NB4 (cell line): ENCODE data around the gene DNAAF1.

Experiments
- DNase-seq: peaks from one replicate; pipeline ENCODE4 v3.0.0; 2010; ENCODE audit warnings: low read depth
- H3K4me3 ChIP-seq: one replicate; pipeline ENCODE4 v1.5.1; 2011; ENCODE audit warnings: mild to moderate bottlenecking, low read depth, low read length, moderate library complexity
- CTCF ChIP-seq: IDR thresholded peaks from one replicate; pipeline ENCODE4 v1.5.1; 2012; ENCODE audit warnings: low read depth, low read length
- MAX ChIP-seq: IDR thresholded peaks from 2 replicates; pipeline ENCODE4 v1.6.1; 2011; ENCODE audit warnings: low read depth, low read length
- MYC ChIP-seq: IDR thresholded peaks from 2 replicates; pipeline ENCODE4 v1.6.1; 2011; ENCODE audit warnings: low read depth, low read length
- POLR2A ChIP-seq: IDR thresholded peaks from 2 replicates; pipeline ENCODE4 v1.6.1; 2011; ENCODE audit warnings: mild to moderate bottlenecking; ENCODE audit not compliant: insufficient read length; ENCODE audit errors: extremely low read depth

The DNAAF1 gene

GRCh38 chr16:84175350-84176081, 30.4 kb downstream of the DNAAF1 start:
- no peak for TF ChIP-seq POLR2A
- peak; percentile 91 for TF ChIP-seq CTCF
- peak; percentile 95 for TF ChIP-seq MYC
- TF ChIP-seq MAX: peak; percentile 95
- DNase-seq: peak; percentile 77

GRCh38 chr16:84176192-84177053, 31.3 kb downstream of the DNAAF1 start:
- TF ChIP-seq CTCF (no peak), POLR2A (no peak), MAX (no peak), MYC (no peak)
- peak; percentile 19 for DNase-seq
- no peak overlapping the region for H3K4me3 ChIP-seq

More at GRCh38 chr16:84175350-84176081, 30.4 kb downstream of the DNAAF1 start:
- no peak overlapping the region for H3K4me3 ChIP-seq

- no peak overlapping the region for H3K4me3 ChIP-seq
- TF ChIP-seq POLR2A (no peak), CTCF (no peak), MYC (no peak), MAX (no peak)
- DNase-seq: no peak
Observed at GRCh38 chr16:84177741-84178073, 32.6 kb downstream of the DNAAF1 start.

- H3K4me3 ChIP-seq: no peak overlapping the region
- no peak for DNase-seq
- TF ChIP-seq POLR2A (no peak), CTCF (no peak), MYC (no peak), MAX (no peak)
Observed at GRCh38 chr16:84178146-84178765, 33.1 kb downstream of the DNAAF1 start.

- DNase-seq: no peak
- no peak overlapping the region for H3K4me3 ChIP-seq
- no peak for TF ChIP-seq POLR2A
- no peak for TF ChIP-seq MAX
- TF ChIP-seq MYC: no peak
- no peak for TF ChIP-seq CTCF
Observed at GRCh38 chr16:84178892-84179611, 33.9 kb downstream of the DNAAF1 start.
